ENCODE data around the gene TNRC18. TPM values are rescaled to one million over a fixed set of nuclear protein-coding genes. Genes with fewer than 3 reads are reported as not detected.

Gene TNRC18
- total RNA-seq, 1 experiment from 2014 or later: 44.3 TPM

- H3K4me3 ChIP-seq (ENCODE audit: insufficient read depth, low read depth, low read length): no peak overlapping the region
- no peaks in the 10 kb centered on the region for H3K36me3 ChIP-seq (replicated peaks; ENCODE audit: control insufficient read depth, insufficient read depth, low read length)
- H3K27me3 ChIP-seq (ENCODE audit: control insufficient read depth, insufficient read depth, low read length): peaks cover 49% of the 10 kb centered on the region
- peak; percentile 34 for DNase-seq
Observed at GRCh38 chr7:5417106-5418071, 6.2 kb downstream of the TNRC18 start.

GRCh38 chr7:5414916-5415315 lies 8.7 kb downstream of the TNRC18 start:
- H3K36me3 ChIP-seq (replicated peaks; ENCODE audit: control insufficient read depth, insufficient read depth, low read length): no peaks in the 10 kb centered on the region
- peak; percentile 43 for DNase-seq

GRCh38 chr7:5413449-5413786 lies 10.2 kb downstream of the TNRC18 start:
- no peaks in the 10 kb centered on the region for H3K36me3 ChIP-seq (replicated peaks; ENCODE audit: control insufficient read depth, insufficient read depth, low read length)

More at GRCh38 chr7:5414916-5415315, 8.7 kb downstream of the TNRC18 start:
- no peak overlapping the region for H3K4me3 ChIP-seq (ENCODE audit: insufficient read depth, low read depth, low read length)
- peaks cover 24% of the 10 kb centered on the region for H3K27me3 ChIP-seq (ENCODE audit: control insufficient read depth, insufficient read depth, low read length)

GRCh38 chr7:5408777-5409176 lies 14.9 kb downstream of the TNRC18 start:
- Histone ChIP-seq H3K4me3 (ENCODE audit: insufficient read depth, low read depth, low read length) (no peak overlapping the region), H3K27me3 (ENCODE audit: control insufficient read depth, insufficient read depth, low read length) (no peaks in the 10 kb centered on the region; the same call in 1 of the 2 replicates), H3K36me3 (replicated peaks; ENCODE audit: control insufficient read depth, insufficient read depth, low read length) (no peaks in the 10 kb centered on the region)
- DNase-seq: peak; percentile 12

More at GRCh38 chr7:5413449-5413786, 10.2 kb downstream of the TNRC18 start:
- DNase-seq: no peak
- Histone ChIP-seq H3K4me3 (ENCODE audit: insufficient read depth, low read depth, low read length) (no peak overlapping the region), H3K27me3 (ENCODE audit: control insufficient read depth, insufficient read depth, low read length) (peaks cover 9% of the 10 kb centered on the region; the same call in 1 of the 2 replicates)

- Histone ChIP-seq H3K27me3 (ENCODE audit: control insufficient read depth, insufficient read depth, low read length) (no peaks in the 10 kb centered on the region; the same call in 1 of the 2 replicates), H3K4me3 (ENCODE audit: insufficient read depth, low read depth, low read length) (peak overlapping the region; percentile 13; the same call in 1 of the 2 replicates), H3K36me3 (replicated peaks; ENCODE audit: control insufficient read depth, insufficient read depth, low read length) (no peaks in the 10 kb centered on the region)
- peak; percentile 92 for DNase-seq
Observed at GRCh38 chr7:5406957-5407945, 16.4 kb downstream of the TNRC18 start.

- H3K36me3 ChIP-seq (replicated peaks; ENCODE audit: control insufficient read depth, insufficient read depth, low read length): no peaks in the 10 kb centered on the region
- no peaks in the 10 kb centered on the region; the same call in 1 of the 2 replicates for H3K27me3 ChIP-seq (ENCODE audit: control insufficient read depth, insufficient read depth, low read length)
- peak; percentile 33 for DNase-seq
- H3K4me3 ChIP-seq (ENCODE audit: insufficient read depth, low read depth, low read length): no peak overlapping the region
Observed at GRCh38 chr7:5404421-5404826, 19.2 kb downstream of the TNRC18 start.

- H3K36me3 ChIP-seq (replicated peaks; ENCODE audit: control insufficient read depth, insufficient read depth, low read length): no peaks in the 10 kb centered on the region
- no peak for DNase-seq
- no peaks in the 10 kb centered on the region for H3K27me3 ChIP-seq (ENCODE audit: control insufficient read depth, insufficient read depth, low read length)
- no peak overlapping the region for H3K4me3 ChIP-seq (ENCODE audit: insufficient read depth, low read depth, low read length)
Observed at GRCh38 chr7:5403442-5403841, 20.2 kb downstream of the TNRC18 start.

GRCh38 chr7:5397736-5398135 lies 25.9 kb downstream of the TNRC18 start:
- no peaks in the 10 kb centered on the region; the same call in 1 of the 2 replicates for H3K36me3 ChIP-seq (replicated peaks; ENCODE audit: control insufficient read depth, insufficient read depth, low read length)
- H3K27me3 ChIP-seq (ENCODE audit: control insufficient read depth, insufficient read depth, low read length): no peaks in the 10 kb centered on the region
- DNase-seq: peak; percentile 51
- H3K4me3 ChIP-seq (ENCODE audit: insufficient read depth, low read depth, low read length): no peak overlapping the region

GRCh38 chr7:5396999-5397663 lies 26.5 kb downstream of the TNRC18 start:
- Histone ChIP-seq H3K36me3 (replicated peaks; ENCODE audit: control insufficient read depth, insufficient read depth, low read length) (no peaks in the 10 kb centered on the region; the same call in 1 of the 2 replicates), H3K4me3 (ENCODE audit: insufficient read depth, low read depth, low read length) (no peak overlapping the region), H3K27me3 (ENCODE audit: control insufficient read depth, insufficient read depth, low read length) (no peaks in the 10 kb centered on the region)
- peak; percentile 75 for DNase-seq

- Histone ChIP-seq H3K4me3 (ENCODE audit: insufficient read depth, low read depth, low read length) (no peak overlapping the region), H3K36me3 (replicated peaks; ENCODE audit: control insufficient read depth, insufficient read depth, low read length) (no peaks in the 10 kb centered on the region; the same call in 1 of the 2 replicates), H3K27me3 (ENCODE audit: control insufficient read depth, insufficient read depth, low read length) (no peaks in the 10 kb centered on the region)
- peak; percentile 54 for DNase-seq
Observed at GRCh38 chr7:5396542-5396941, 27.1 kb downstream of the TNRC18 start.

GRCh38 chr7:5395246-5395645 lies 28.4 kb downstream of the TNRC18 start:
- Histone ChIP-seq H3K36me3 (replicated peaks; ENCODE audit: control insufficient read depth, insufficient read depth, low read length) (no peaks in the 10 kb centered on the region; the same call in 1 of the 2 replicates), H3K4me3 (ENCODE audit: insufficient read depth, low read depth, low read length) (no peak overlapping the region), H3K27me3 (ENCODE audit: control insufficient read depth, insufficient read depth, low read length) (no peaks in the 10 kb centered on the region)
- DNase-seq: no peak

- Histone ChIP-seq H3K27me3 (ENCODE audit: control insufficient read depth, insufficient read depth, low read length) (no peaks in the 10 kb centered on the region), H3K36me3 (replicated peaks; ENCODE audit: control insufficient read depth, insufficient read depth, low read length) (no peaks in the 10 kb centered on the region; the same call in 1 of the 2 replicates), H3K4me3 (ENCODE audit: insufficient read depth, low read depth, low read length) (no peak overlapping the region)
- DNase-seq: peak; percentile 52
Observed at GRCh38 chr7:5394264-5395105, 29.1 kb downstream of the TNRC18 start.

- H3K27me3 ChIP-seq (ENCODE audit: control insufficient read depth, insufficient read depth, low read length): no peaks in the 10 kb centered on the region
- no peak for DNase-seq
- no peaks in the 10 kb centered on the region; the same call in 1 of the 2 replicates for H3K36me3 ChIP-seq (replicated peaks; ENCODE audit: control insufficient read depth, insufficient read depth, low read length)
- H3K4me3 ChIP-seq (ENCODE audit: insufficient read depth, low read depth, low read length): no peak overlapping the region
Observed at GRCh38 chr7:5393748-5394147, 29.9 kb downstream of the TNRC18 start.

Data from H7 (cell line).